HepG2 (cell line): Measurements from ENCODE around the gene CLEC3B. TPM values are rescaled to one million over a fixed set of nuclear protein-coding genes. Genes with fewer than 3 reads are reported as not detected.

Experiments used
- ATAC-seq: fragments of 200-7000 bp; cut with Tn5 transposase; 3 replicates; pipeline ENCODE4 v1.9.1; 2020; ENCODE audit warnings: mild to moderate bottlenecking, moderate library complexity
- BruUV-seq: library from RNA; stranded (reverse); fragments of 400-500 nt; replicated peaks from 2 replicates; lab custom pipeline; 2021; lab: Mats Ljungman, UMichigan
- CTCF ChIA-PET: fragments of 300-600 bp; formaldehyde crosslinking; extraction: SDS; loops from one replicate; lab custom pipeline; 2021; ENCODE audit warnings: low total read pairs, inconsistent platforms, low intra/inter-chr PET ratio; lab: Yijun Ruan, JAX
- POLR2A ChIA-PET: fragments of 350-600 bp; sonication (Branson Sonifier 250); formaldehyde crosslinking; loops from one replicate; lab custom pipeline; 2020; ENCODE audit warnings: antibody characterized with exemption, inconsistent platforms; lab: Yijun Ruan, JAX
- DNase-seq: peaks from one replicate; pipeline ENCODE4 v3.0.0-alpha.2; 2015; ENCODE audit warnings: low spot score
- FAIRE-seq: peaks from 3 replicates; lab custom pipeline; 2011; peaks lifted over from hg19 to GRCh38; lab: Jason Lieb, UNC
- H2AFZ ChIP-seq: one replicate; pipeline ENCODE4 v1.6.1; 2011; ENCODE audit warnings: low read length, inconsistent platforms
- H3K27ac ChIP-seq: fragments of 300-600 bp; 3 replicates; pipeline ENCODE4 v1.8.0; 2011; ENCODE audit warnings: mixed run types, mild to moderate bottlenecking, mixed read lengths, low read length, inconsistent platforms; ENCODE audit not compliant: insufficient read depth; ENCODE audit errors: extremely low read length
- H3K27me3 ChIP-seq, 2 experiments: fragments of 200-600 bp in 1 of 2; 2 replicates in 1 of 2; 3 replicates in 1 of 2; pipeline versions ENCODE4 v1.6.0 to v1.8.0; 2011; ENCODE audit warnings: low read length in 2 of 2, mild to moderate bottlenecking in 2 of 2, moderate library complexity in 2 of 2, inconsistent platforms in 1 of 2; ENCODE audit not compliant: insufficient read depth in 2 of 2, control insufficient read depth in 1 of 2
- H3K36me3 ChIP-seq, 2 experiments: fragments of 200-600 bp in 1 of 2; replicated peaks in 1 of 2; 2 replicates in 1 of 2; 3 replicates in 1 of 2; pipeline versions ENCODE4 v1.5.1 to v1.8.0; 2011; ENCODE audit warnings: low read length in 2 of 2, inconsistent platforms in 1 of 2; ENCODE audit not compliant: insufficient read depth in 2 of 2, control insufficient read depth in 1 of 2
- H3K4me1 ChIP-seq: 2 replicates; pipeline ENCODE4 v1.5.1; 2012; ENCODE audit warnings: low read length, inconsistent platforms; ENCODE audit not compliant: insufficient read depth
- H3K4me2 ChIP-seq: 2 replicates; pipeline ENCODE4 v1.6.0; 2011; ENCODE audit warnings: low read depth, low read length, inconsistent platforms
- H3K4me3 ChIP-seq, 3 experiments: fragments of 200-600 bp in 1 of 3; sonication (generic), shearing (Covaris generic) in 1 of 3; replicated peaks in 1 of 3; 2 replicates each; pipeline ENCODE4 v1.5.1; 2011 to 2016; ENCODE audit warnings: low read length in 3 of 3, inconsistent platforms in 2 of 3, low read depth in 2 of 3, mild to moderate bottlenecking in 2 of 3, control low read depth in 1 of 3, mixed read lengths in 1 of 3; ENCODE audit not compliant: insufficient read depth in 1 of 3
- H3K79me2 ChIP-seq: one replicate; pipeline ENCODE4 v1.6.1; 2011; ENCODE audit warnings: low read length, inconsistent platforms; ENCODE audit not compliant: insufficient read depth
- H3K9ac ChIP-seq: 2 replicates; pipeline ENCODE4 v1.6.0; 2011; ENCODE audit warnings: mild to moderate bottlenecking, low read depth, low read length, inconsistent platforms; ENCODE audit not compliant: insufficient read depth
- H3K9me3 ChIP-seq: 2 replicates; pipeline ENCODE4 v1.5.1; 2012; ENCODE audit warnings: mild to moderate bottlenecking, low read length
- H4K20me1 ChIP-seq: 2 replicates; pipeline ENCODE4 v1.6.0; 2011; ENCODE audit warnings: inconsistent platforms, mild to moderate bottlenecking, low read length, moderate library complexity; ENCODE audit not compliant: insufficient read depth
- ATF1 ChIP-seq: IDR thresholded peaks from 2 replicates; pipeline ENCODE4 v1.6.1; 2016; ENCODE audit warnings: mild to moderate bottlenecking, control low read depth
- ELF4 ChIP-seq: sonication (generic); formaldehyde crosslinking; IDR thresholded peaks from 2 replicates; pipeline ENCODE4 v1.5.0; 2020; ENCODE audit warnings: missing genetic modification reagents, mild to moderate bottlenecking, moderate library complexity, borderline replicate concordance
- FOXO1 ChIP-seq: sonication (generic); formaldehyde crosslinking; IDR thresholded peaks from 2 replicates; pipeline ENCODE4 v1.4.0; 2020; ENCODE audit warnings: missing genetic modification reagents
- GLI4 ChIP-seq: sonication (generic); formaldehyde crosslinking; IDR thresholded peaks from 2 replicates; pipeline ENCODE4 v1.5.1; 2020; ENCODE audit warnings: missing genetic modification reagents, mild to moderate bottlenecking, moderate library complexity, borderline replicate concordance
- HNRNPK ChIP-seq: fragments of 200-400 bp; formaldehyde crosslinking; IDR thresholded peaks from 2 replicates; pipeline ENCODE4 v1.6.1; 2018; ENCODE audit warnings: low read length, low read depth, moderate library complexity, mild to moderate bottlenecking; ENCODE audit not compliant: poor library complexity, severe bottlenecking
- MAFG ChIP-seq: sonication (generic); formaldehyde crosslinking; IDR thresholded peaks from 2 replicates; pipeline ENCODE4 v1.5.1; 2020; ENCODE audit warnings: mild to moderate bottlenecking, missing genetic modification reagents
- MAFK ChIP-seq, 2 experiments: IDR thresholded peaks in 1 of 2; conservative IDR thresholded peaks in 1 of 2; 2 replicates each; pipeline ENCODE4 v1.6.1; 2011; ENCODE audit warnings: improper control_type of control experiment in 2 of 2, low read length in 2 of 2
- NFYC ChIP-seq: IDR thresholded peaks from 2 replicates; pipeline ENCODE4 v1.6.1; 2016; ENCODE audit warnings: missing genetic modification reagents, missing compliant biosample characterization
- ZEB1 ChIP-seq: IDR thresholded peaks from 2 replicates; pipeline ENCODE4 v1.6.1; 2012; ENCODE audit warnings: mild to moderate bottlenecking, low read depth, inconsistent platforms; ENCODE audit not compliant: insufficient replicate concordance
- ZFP90 ChIP-seq: sonication (generic); formaldehyde crosslinking; IDR thresholded peaks from 2 replicates; pipeline ENCODE4 v1.8.0; 2022; ENCODE audit warnings: missing genetic modification reagents, mild to moderate bottlenecking, inconsistent platforms, borderline replicate concordance
- ZNF142 ChIP-seq: sonication (generic); formaldehyde crosslinking; IDR thresholded peaks from 2 replicates; pipeline ENCODE4 v1.4.0; 2020; ENCODE audit warnings: missing genetic modification reagents
- ZNF30 ChIP-seq: sonication (generic); formaldehyde crosslinking; IDR thresholded peaks from 2 replicates; pipeline ENCODE4 v1.5.0; 2020; ENCODE audit warnings: mild to moderate bottlenecking, missing genetic modification reagents
- ZNF331 ChIP-seq: sonication (generic); formaldehyde crosslinking; IDR thresholded peaks from 2 replicates; pipeline ENCODE4 v1.4.0; 2020; ENCODE audit warnings: missing genetic modification reagents
- ZNF547 ChIP-seq: sonication (generic); formaldehyde crosslinking; IDR thresholded peaks from 2 replicates; pipeline ENCODE4 v1.5.1; 2020; ENCODE audit warnings: mild to moderate bottlenecking, missing genetic modification reagents
- ZNF558 ChIP-seq: sonication (generic); formaldehyde crosslinking; IDR thresholded peaks from 2 replicates; pipeline ENCODE4 v1.9.0; 2022; ENCODE audit warnings: mild to moderate bottlenecking, missing genetic modification reagents, borderline replicate concordance
- ZNF749 ChIP-seq: sonication (generic); formaldehyde crosslinking; IDR thresholded peaks from 2 replicates; pipeline ENCODE4 v1.8.0; 2022; ENCODE audit warnings: mild to moderate bottlenecking, missing genetic modification reagents, moderate library complexity, borderline replicate concordance
- WGBS: methylation state at CpG from one replicate; pipeline ENCODE4 v1.1.6; 2017; ENCODE audit warnings: low lambda C conversion rate; 5-methylcytosine and 5-hydroxymethylcytosine counted together
- in situ Hi-C: cut with HindIII; loops from 2 replicates; pipeline ENCODE4 v1.10.0; 2017; ENCODE audit warnings: low pct_unique_long_range_greater_than_20kb; ENCODE audit not compliant: extremely low pct_ligation_motif_present
- intact Hi-C: fragments of 100-400 bp; cut with micrococcal nuclease; formaldehyde crosslinking; loops from one replicate; pipeline ENCODE4 v1.10.0; 2022; ENCODE audit not compliant: unreplicated experiment
- polyA plus RNA-seq, 8 experiments: library from polyadenylated mRNA; depleted of rRNA in 3 of 8; stranded (reverse) in 7 of 8; unstranded in 1 of 8; fragments of >200 nt; fragmentation: Illumina TruSeq in 4 of 8; extraction: Trizol in 4 of 8; gene quantifications; 2 replicates each; pipeline versions ENCODE4 v1.2.1 to v1.2.3, GENCODE V29; 2011 to 2016; ENCODE audit warnings: low read depth in 4 of 8, missing spikeins in 1 of 8, mixed read lengths in 1 of 8; ENCODE audit not compliant: insufficient read depth in 1 of 8
- total RNA-seq, 5 experiments: library from RNA; depleted of rRNA; stranded (reverse); fragments of >200 nt; fragmentation: Illumina TruSeq; extraction: Trizol; gene quantifications; 2 replicates each; pipeline ENCODE4 v1.2.3, GENCODE V29; 2016; ENCODE audit warnings: low read depth in 1 of 5
- TF ChIP-seq, protein P1 (sequence below): fragments of 450-650 bp; IDR thresholded peaks from 2 replicates; pipeline ENCODE4 v1.6.1; 2016

The CLEC3B gene
- total and polyA plus RNA-seq, 2 of the 13 experiments (the other 11 are each of a cell fraction or from before 2014, with no cell fraction given) = 0.07 TPM; not detected in 1

DNA sequence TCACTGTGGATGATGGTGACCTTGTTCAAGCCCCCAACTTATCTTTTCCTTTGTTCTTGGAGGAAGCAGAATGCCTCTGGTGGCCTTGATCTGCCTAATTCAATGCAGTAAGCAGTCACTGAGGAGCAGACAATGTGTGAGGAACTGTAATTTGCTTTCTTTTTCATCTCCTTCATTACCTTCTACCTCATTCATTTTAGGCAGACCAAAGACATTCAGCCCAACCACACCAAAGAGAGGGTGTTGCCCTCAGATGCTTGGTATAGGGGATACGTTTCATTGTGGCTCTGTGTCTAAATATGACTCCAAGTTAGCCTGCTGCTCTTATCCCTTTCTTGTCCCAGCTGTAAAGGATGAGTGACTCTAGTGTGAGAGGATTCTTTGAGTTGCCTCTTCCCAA, 34.8 kb upstream of the CLEC3B start:
- ATAC-seq (no peak), FAIRE-seq (no peak), DNase-seq (no peak)
- WGBS = 89% methylated on average over 1 of the region's 1 CpG
- peaks cover 14% of the 10 kb centered on the region for H4K20me1 ChIP-seq
- H2AFZ ChIP-seq = no peak overlapping the region
- BruUV-seq = no TSS peak
- peaks cover 24 to 67% of the 10 kb centered on the region in 2 experiments for H3K36me3 ChIP-seq
- H3K27me3 ChIP-seq = no peaks in the 10 kb centered on the region
- POLR2A ChIA-PET = no interaction called here
- no peak overlapping the region for H3K4me2 ChIP-seq
- no peak overlapping the region for H3K4me3 ChIP-seq
- H3K4me1 ChIP-seq = peaks cover 41% of the 10 kb centered on the region
- intact Hi-C loops (no loop called here), in situ Hi-C loops (no loop called here)
- no peak overlapping the region for H3K27ac ChIP-seq
- H3K9ac ChIP-seq = no peak overlapping the region
- no peaks in the 10 kb centered on the region for H3K9me3 ChIP-seq
- CTCF ChIA-PET = no interaction called here
- peaks cover 33% of the 10 kb centered on the region for H3K79me2 ChIP-seq
- TF ChIP-seq ZNF547 (CRISPR knock-in tag) = no peak
- TF ChIP-seq MAFK (conservative IDR thresholded peaks at IDR 0.05 in 1 of 2, IDR thresholded peaks at IDR 0.05 in 1 of 2; ENCODE audit: low read length in 2 of 2) = no peak
- no peak for TF ChIP-seq ZNF142 (CRISPR knock-in tag)
- no peak for TF ChIP-seq GLI4
- no peak for TF ChIP-seq ZNF30 (CRISPR knock-in tag)
- TF ChIP-seq ZFP90 = no peak
- no peak for TF ChIP-seq ELF4 (CRISPR knock-in tag)
- TF ChIP-seq NFYC (CRISPR knock-in tag) = no peak
- TF ChIP-seq, protein P1, sequence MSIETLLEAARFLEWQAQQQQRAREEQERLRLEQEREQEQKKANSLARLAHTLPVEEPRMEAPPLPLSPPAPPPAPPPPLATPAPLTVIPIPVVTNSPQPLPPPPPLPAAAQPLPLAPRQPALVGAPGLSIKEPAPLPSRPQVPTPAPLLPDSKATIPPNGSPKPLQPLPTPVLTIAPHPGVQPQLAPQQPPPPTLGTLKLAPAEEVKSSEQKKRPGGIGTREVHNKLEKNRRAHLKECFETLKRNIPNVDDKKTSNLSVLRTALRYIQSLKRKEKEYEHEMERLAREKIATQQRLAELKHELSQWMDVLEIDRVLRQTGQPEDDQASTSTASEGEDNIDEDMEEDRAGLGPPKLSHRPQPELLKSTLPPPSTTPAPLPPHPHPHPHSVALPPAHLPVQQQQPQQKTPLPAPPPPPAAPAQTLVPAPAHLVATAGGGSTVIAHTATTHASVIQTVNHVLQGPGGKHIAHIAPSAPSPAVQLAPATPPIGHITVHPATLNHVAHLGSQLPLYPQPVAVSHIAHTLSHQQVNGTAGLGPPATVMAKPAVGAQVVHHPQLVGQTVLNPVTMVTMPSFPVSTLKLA = no peak
- no peak for TF ChIP-seq FOXO1 (CRISPR knock-in tag)
- no peak for TF ChIP-seq ZNF558 (CRISPR knock-in tag)
- no peak for TF ChIP-seq HNRNPK
- no peak for TF ChIP-seq ZNF331 (CRISPR knock-in tag)
- TF ChIP-seq MAFG (CRISPR knock-in tag) = no peak
- TF ChIP-seq ATF1 (CRISPR knock-in tag) = no peak
- TF ChIP-seq ZNF749 (CRISPR knock-in tag) = no peak
- no peak for TF ChIP-seq ZEB1
